C4-2B (cell line): ENCODE results near the gene BNIP2.

Experiments
- ZFX ChIP-seq: fragments of 450-650 bp; IDR thresholded peaks from 2 replicates; pipeline ENCODE4 v1.6.1; 2017
- TF ChIP-seq, protein P1 (sequence below): fragments of 450-650 bp; conservative IDR thresholded peaks from 2 replicates; pipeline ENCODE4 v1.5.1; 2017; ENCODE audit warnings: mild to moderate bottlenecking

- TF ChIP-seq, protein P1, sequence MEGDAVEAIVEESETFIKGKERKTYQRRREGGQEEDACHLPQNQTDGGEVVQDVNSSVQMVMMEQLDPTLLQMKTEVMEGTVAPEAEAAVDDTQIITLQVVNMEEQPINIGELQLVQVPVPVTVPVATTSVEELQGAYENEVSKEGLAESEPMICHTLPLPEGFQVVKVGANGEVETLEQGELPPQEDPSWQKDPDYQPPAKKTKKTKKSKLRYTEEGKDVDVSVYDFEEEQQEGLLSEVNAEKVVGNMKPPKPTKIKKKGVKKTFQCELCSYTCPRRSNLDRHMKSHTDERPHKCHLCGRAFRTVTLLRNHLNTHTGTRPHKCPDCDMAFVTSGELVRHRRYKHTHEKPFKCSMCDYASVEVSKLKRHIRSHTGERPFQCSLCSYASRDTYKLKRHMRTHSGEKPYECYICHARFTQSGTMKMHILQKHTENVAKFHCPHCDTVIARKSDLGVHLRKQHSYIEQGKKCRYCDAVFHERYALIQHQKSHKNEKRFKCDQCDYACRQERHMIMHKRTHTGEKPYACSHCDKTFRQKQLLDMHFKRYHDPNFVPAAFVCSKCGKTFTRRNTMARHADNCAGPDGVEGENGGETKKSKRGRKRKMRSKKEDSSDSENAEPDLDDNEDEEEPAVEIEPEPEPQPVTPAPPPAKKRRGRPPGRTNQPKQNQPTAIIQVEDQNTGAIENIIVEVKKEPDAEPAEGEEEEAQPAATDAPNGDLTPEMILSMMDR = no peak
- TF ChIP-seq ZFX = no peak
Measured at GRCh38 chr15:59685737-59686297, 3.3 kb downstream of the BNIP2 start.
